ENCODE data around the gene ZXDC. TPM values are rescaled to one million over a fixed set of nuclear protein-coding genes. Genes with fewer than 3 reads are reported as not detected.

Gene ZXDC
- polyA plus RNA-seq, 4 donors, result 31.6 to 35.5 (median 34.7) TPM

DNA sequence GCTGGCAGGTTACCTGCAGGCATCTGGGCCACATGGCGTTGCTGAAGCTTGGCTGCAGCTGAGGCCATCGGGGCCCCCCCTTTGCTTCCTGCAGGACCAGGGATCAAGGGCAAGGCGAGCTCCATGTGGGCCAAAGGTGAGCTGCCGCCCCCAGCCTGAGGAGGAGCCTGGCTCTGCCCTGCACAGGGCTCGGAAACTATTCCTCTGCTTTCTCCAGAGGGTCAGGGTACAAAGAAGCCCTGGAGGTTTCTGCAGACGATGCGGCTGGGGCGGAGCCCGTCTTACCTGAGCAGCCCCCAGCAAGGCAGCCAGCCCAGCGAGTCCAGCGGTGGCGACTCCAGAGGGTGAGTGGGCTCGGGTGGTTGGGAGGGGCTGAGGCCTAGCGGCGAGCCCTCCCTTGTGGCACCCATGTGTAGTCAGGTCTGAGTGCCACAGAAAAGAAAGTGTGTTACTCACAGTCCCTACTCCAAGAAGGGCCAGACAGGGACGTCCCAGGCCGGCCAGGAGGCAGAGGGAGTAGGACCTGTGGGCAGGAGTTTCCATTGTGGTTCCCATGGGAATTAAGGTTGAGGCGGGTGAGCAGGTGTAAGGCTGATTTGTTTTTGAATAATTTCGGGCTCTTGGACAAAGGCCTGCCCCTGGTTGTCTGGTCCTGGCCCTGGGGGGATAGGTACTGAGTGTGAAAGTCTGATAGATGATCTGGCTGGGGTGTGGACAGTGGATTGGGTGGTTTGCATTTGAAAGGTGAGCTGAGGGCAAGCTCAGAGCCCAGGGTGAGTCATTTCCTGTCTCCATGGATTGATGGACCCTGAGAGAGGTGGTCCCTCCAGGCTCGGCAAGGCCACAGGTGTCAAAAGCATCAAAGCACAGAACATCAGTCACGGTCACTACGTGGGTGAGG is 55.6 kb downstream of the ZXDC start:
- DNase-seq (ENCODE audit: low read depth in 4 of 4, low spot score in 3 of 4), result no peak

- no peak for DNase-seq (ENCODE audit: low read depth in 4 of 4, low spot score in 3 of 4)
Measured at GRCh38 chr3:126419151-126419703, 56.5 kb downstream of the ZXDC start.

DNA sequence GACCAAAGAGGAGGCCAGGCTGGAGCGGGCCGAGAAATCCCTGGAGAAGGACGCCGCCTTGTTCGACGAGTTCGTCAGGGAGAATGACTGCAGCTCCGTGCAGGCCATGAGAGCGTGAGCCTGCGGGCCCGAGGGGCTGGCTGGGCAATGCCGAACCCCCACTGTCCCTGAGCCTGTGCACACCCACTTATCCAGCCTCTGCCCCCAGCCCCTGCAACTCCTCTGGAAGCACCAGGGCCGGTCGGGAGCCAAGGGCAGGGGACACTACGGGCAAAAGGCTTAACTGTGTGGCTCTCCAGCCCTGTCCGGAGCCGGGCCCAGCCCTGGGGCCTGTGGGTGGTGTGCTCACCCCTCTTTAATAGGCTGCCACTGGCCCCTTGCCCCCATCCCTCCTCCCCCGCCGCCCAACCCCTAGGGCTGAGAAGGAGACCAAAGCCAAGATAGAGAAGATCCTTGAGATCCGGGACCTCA is 57.0 kb downstream of the ZXDC start:
- no peak for DNase-seq (ENCODE audit: low read depth in 4 of 4, low spot score in 3 of 4)

DNA sequence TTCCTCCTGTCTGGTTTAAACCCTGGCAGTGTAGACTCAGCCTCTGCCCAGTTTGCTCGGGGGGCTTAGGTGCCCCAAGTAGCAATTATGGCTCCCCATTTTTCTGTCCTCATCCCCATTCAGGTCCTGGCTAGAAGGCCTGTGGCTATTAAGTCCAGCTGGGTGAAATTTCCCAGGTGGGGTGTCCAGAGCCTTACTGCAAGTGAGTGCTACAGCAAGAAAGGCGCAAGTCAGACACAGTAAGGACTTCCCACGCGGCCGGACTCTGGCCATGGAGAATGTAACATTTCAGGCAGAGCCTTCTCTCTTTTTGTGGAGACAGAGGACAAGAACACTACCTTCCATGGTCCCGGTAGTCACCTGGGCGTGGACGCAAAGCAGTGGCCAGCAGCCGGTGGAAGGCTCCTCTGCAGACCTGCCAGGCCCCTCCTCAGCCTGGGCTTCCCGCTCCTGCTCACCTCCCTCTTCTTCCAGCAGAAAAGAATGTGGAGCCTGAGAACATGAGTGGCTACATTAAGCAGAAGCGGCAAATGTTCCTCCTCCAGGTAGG is 57.6 kb downstream of the ZXDC start:
- DNase-seq (ENCODE audit: low read depth in 4 of 4, low spot score in 3 of 4), result no peak

DNA sequence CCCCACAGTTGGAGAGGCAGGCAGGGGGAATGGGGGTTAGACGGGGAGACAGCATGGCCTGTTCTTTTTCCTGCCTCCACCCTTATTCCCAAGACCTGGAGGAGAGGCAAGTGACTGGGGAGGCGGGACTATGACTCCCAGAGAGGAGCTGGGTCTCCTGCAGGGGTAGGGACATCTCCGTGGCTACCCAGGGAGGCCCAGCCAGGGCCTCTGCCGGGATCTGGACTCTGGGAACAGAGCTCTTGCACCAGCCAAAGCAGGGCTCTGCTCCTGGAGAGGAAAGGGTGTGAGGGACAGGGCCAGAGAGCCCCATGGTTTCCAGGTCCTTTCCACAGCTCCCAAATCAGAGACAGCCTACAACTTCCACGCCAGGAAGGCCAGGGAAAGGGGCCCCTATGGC is 58.2 kb downstream of the ZXDC start:
- no peak for DNase-seq (ENCODE audit: low read depth in 4 of 4, low spot score in 3 of 4)

GRCh38 chr3:126416943-126417342 is 58.7 kb downstream of the ZXDC start:
- no peak for DNase-seq (ENCODE audit: low read depth in 4 of 4, low spot score in 3 of 4)

- DNase-seq (ENCODE audit: low read depth in 4 of 4, low spot score in 3 of 4), result no peak
Measured at GRCh38 chr3:126415661-126416591, 59.8 kb downstream of the ZXDC start.

DNA sequence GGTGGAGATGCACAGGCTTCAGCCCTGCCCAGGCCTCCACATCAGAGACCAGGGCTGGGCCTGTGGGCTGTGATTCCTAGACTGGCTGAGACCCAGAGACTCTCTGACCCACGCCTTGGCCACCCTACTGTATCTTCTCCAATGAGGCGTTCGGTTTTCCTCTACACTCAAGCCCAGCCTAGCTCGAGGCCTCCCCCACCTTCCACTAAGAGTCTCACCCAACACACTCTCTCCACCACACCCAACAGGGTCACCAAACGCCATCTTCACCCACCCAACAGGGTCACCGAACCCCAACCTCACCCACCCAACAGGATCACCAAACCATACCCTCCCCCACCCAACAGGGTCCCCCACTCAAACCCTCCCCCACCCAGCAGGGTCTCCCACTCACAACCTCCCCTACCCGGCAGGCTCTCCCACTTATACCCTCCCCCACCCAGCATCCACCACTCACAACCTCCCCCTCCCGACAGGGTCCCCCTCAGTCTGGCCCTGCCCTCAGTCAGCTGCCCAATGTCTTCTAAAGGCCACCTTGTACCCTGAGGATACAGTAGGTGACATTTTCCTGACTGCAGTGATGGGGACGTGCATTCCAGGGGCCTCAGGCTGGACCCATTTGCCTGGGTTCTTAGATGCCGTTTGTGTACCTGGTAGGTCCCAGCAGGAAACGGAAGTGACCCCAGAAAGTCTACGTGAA is 60.6 kb downstream of the ZXDC start:
- DNase-seq (ENCODE audit: low read depth in 4 of 4, low spot score in 3 of 4), result no peak

DNA sequence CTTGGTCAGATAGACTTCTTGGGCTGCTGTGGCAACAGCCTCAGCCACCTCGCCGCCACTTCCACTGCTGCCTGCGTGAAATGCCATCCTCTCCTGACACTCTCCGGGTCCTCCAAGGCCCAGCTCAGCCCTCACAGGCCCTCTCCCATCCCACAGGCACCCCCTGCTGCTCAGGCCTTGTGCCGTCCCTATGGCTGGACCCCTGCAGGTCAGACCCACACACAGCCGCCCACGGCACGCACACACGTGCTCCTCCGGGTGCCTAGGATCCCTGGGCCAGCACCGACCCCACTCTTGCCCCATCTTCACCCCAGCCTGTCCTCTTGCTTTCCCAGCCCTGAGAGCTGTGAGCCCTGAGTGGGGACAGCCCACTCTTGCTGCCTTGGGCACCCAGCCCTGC is 61.3 kb downstream of the ZXDC start:
- DNase-seq (ENCODE audit: low read depth in 4 of 4, low spot score in 3 of 4), result no peak

DNA sequence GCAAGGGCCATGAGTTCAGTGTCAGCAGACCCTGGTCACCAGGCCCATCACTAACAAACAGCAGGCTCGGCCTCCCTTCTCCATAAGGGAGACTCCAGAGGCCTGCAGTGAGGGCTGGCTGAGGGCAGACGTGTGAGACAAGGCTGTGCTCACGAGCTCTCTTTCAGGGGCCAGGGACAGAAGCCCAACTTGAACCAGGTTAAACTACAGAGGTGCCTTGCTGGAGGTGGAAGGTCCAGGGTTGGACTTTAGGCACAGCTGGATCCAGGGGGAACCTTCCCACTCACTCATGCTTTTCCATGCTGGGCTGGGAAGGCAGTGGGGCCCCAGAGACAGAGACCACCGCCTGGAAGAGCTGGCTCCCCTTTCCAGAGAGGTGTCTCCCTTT is 62.0 kb downstream of the ZXDC start:
- DNase-seq (ENCODE audit: low read depth in 4 of 4, low spot score in 3 of 4), result no peak

GRCh38 chr3:126412841-126413692 is 62.6 kb downstream of the ZXDC start:
- no peak for DNase-seq (ENCODE audit: low read depth in 4 of 4, low spot score in 3 of 4)

DNA sequence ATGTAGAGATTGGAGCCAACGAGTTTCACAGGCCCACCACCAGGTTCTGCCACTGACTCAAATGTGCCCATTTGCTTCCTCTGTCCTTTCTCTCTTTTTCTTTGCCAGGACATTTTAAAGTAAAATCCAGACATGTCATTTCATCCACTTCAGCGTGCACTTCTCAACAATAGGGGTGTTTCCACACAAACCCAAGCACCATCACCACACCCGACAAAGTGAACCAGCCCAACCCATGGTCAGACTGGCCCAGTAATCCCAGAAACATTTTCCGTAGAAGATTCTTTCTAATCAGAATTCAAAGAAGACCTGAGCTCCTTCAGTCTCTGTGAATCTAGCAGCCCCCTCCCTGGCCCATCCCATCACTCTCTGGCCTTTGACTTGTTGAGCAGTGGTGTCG is 67.6 kb downstream of the ZXDC start:
- no peak for DNase-seq (ENCODE audit: low read depth in 4 of 4, low spot score in 3 of 4)

GRCh38 chr3:126407412-126408044 is 68.2 kb downstream of the ZXDC start:
- DNase-seq (ENCODE audit: low read depth in 4 of 4, low spot score in 3 of 4), result no peak

DNA sequence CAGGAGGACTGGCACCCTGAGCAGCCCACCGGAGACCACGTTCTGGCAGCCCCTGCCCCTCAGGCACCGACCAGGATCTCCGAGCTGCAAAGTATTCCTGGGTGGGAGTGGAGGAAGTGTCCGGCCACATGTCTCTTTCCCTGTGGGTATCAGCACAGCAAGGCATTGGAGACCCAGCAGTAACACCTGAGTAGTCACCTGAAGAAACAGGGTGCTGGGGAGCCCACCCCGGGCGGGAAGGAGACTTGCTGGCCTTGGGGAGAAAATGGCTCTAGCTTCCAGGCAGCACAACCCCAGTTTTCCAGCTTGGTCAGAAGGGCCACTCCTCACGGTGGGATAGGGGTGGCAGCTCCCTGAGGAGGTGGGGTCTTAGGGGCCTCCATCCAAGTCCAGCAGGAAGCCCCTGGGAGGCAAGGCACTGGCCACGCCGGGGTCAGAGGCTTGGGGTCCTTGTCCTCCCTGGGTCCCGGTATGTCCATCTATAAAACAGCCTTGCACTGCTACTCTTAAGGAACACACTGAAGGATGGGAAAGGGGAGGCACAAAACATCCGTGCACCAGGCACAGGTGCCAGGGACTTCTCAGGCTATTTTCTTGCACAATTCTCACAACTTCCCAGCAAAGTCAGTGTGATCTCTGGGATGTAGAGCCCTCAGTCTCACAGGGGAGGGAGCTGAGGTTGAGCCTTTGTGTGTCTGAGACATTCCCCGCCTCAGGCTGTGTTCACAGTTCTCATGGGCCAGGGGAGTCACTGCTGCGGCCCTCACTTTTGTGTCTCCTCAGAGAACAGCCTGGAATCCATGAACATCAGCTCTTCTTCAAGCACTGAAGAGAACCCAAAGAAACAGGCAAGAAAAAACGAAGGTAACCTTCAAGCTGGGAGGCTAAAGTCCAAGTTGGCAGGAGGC is 69.0 kb downstream of the ZXDC start:
- DNase-seq (ENCODE audit: low read depth in 4 of 4, low spot score in 3 of 4), result no peak

GRCh38 chr3:126402666-126403302 is 72.9 kb downstream of the ZXDC start:
- no peak for DNase-seq (ENCODE audit: low read depth in 4 of 4, low spot score in 3 of 4)

- no peak for DNase-seq (ENCODE audit: low read depth in 4 of 4, low spot score in 3 of 4)
Measured at GRCh38 chr3:126402178-126402577, 73.5 kb downstream of the ZXDC start.

- no peak for DNase-seq (ENCODE audit: low read depth in 4 of 4, low spot score in 3 of 4)
Measured at GRCh38 chr3:126401611-126402160, 74.0 kb downstream of the ZXDC start.
